Fibroblast of mammary gland (primary cell): Measurements from ENCODE around the gene SLC38A6.
"Not testable (repeated sequence)": the region's sequence is repeated elsewhere in the genome, so short reads cannot be mapped to it uniquely, and the experiment has no call there.

ENCODE experiments used
- DNase-seq: peaks from one replicate; pipeline ENCODE4 v3.0.0-alpha.2; 2010; ENCODE audit warnings: low read depth
- H3K4me3 ChIP-seq: 2 replicates; pipeline ENCODE4 v1.5.1; 2011; ENCODE audit warnings: low read depth, mild to moderate bottlenecking, low read length, moderate library complexity; ENCODE audit not compliant: control insufficient read depth
- CTCF ChIP-seq: conservative IDR thresholded peaks from 2 replicates; pipeline ENCODE4 v1.5.1; 2011; ENCODE audit warnings: low read depth, low read length, inconsistent platforms; ENCODE audit not compliant: control insufficient read depth, insufficient read depth

SLC38A6 gene

DNA sequence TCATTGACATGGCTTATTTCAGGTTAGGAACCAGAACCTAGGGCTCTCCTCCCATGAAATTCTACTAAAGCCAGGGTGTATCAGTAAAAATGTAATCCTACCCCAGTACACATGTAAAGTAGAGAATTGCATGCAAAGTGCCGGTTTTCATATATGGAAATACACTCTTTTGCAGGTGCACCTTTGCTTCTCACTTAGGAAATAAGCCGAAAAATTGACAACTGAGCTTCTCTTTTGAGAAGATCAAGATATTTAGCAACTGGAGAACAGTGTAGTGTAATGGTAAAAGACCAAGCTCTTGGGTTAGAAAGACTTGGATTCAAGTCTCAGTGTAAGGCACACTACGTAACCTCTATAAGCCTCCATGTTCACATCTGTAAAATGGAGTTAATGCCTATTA lies 82.4 kb downstream of the SLC38A6 start:
- TF ChIP-seq CTCF: no peak
- no peak overlapping the region for H3K4me3 ChIP-seq
- no peak for DNase-seq

GRCh38 chr14:61064210-61064609 lies 83.2 kb downstream of the SLC38A6 start:
- no peak overlapping the region for H3K4me3 ChIP-seq
- no peak for TF ChIP-seq CTCF
- DNase-seq: no peak

- no peak for TF ChIP-seq CTCF
- no peak overlapping the region for H3K4me3 ChIP-seq
Observed at GRCh38 chr14:61064856-61065255, 83.8 kb downstream of the SLC38A6 start.

GRCh38 chr14:61065656-61066055 lies 84.6 kb downstream of the SLC38A6 start:
- TF ChIP-seq CTCF: no peak
- no peak for DNase-seq
- no peak overlapping the region for H3K4me3 ChIP-seq

More at GRCh38 chr14:61064856-61065255, 83.8 kb downstream of the SLC38A6 start:
- DNase-seq: no peak

- DNase-seq, H3K4me3 ChIP-seq: not testable (repeated sequence)
Observed at GRCh38 chr14:61072442-61072841, 91.4 kb downstream of the SLC38A6 start.

DNA sequence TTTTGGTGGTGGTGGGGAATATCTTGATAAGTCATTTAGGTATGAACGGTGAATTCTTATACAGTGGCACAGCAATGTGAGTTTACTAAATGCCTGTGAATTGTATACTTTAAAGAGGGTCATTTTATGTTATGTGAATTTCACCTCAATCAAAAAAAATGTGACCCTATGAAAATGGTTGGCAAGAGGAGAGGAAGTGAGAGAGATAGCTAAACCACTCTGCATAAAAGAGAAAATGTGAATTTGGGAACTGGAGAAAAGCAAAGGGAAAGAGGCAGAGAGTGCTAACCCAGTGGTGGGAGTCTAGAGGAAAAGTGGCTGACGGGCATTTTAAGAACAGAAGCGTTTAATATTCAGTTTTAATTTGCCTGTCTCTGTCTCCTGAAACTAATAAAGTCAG lies 93.8 kb downstream of the SLC38A6 start:
- no peak for DNase-seq
- no peak for TF ChIP-seq CTCF
- no peak overlapping the region for H3K4me3 ChIP-seq

DNA sequence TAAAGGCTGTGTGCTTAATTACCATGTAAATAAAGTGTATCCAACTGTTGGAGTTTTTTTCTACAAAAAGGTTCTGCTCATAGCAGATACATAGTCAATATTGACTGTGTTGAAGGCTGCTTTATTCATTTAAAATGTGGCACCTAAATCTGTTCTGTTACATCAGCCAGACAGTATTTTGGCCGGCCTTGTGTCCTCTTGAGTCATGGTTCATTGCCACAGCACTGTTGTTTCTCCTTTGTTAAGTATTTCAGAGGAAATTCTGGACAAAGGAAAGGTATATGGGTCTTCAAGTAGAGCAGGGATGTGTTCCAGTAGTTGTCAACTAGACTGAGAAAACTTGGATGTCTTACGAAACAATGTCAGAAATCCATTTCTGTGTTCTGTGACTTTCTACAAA lies 95.5 kb downstream of the SLC38A6 start:
- peak; percentile 77 for DNase-seq
- H3K4me3 ChIP-seq: no peak overlapping the region
- no peak for TF ChIP-seq CTCF

DNA sequence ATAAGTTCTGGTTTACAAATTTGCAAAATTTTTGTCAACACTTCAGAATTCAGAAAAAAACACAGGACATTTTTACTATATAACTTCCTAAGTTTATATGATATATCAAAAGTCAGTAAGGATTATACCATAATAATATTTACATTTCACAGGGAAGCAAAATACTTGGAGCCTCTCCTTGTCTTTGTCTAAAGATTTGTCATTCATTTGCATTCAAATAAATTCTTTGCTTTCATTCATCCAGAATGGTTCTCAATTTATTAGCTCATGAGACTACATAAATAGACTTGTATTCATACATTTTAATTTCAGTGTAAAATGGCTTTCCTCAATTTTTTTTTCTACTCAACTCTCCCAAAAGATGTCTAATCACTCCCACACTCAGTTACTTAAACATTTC lies 96.4 kb downstream of the SLC38A6 start:
- no peak for TF ChIP-seq CTCF
- DNase-seq: no peak
- no peak overlapping the region for H3K4me3 ChIP-seq
